ENCODE results near the gene ARHGAP29. TPM values are rescaled to one million over a fixed set of nuclear protein-coding genes. Genes with fewer than 3 reads are reported as not detected.
A peak's percentile ranks its signal among the peaks of the same experiment; 100 is the strongest.

ARHGAP29 gene
- total and polyA plus RNA-seq, 2 experiments from 2014 or later: 4.6 to 6.9 TPM

GRCh38 chr1:94199398-94199797, 38.0 kb downstream of the ARHGAP29 start:
- no peaks in the 10 kb centered on the region for H3K9me3 Mint-ChIP-seq
- DNase-seq (ENCODE audit: low spot score) (peak; percentile 2), ATAC-seq (peak; percentile 77)
- Histone ChIP-seq H3K4me1 (ENCODE audit: insufficient read depth) (0 out of 2 replicates have a peak, but pooled peaks cover 4% of the 10 kb centered on the region), H3K9me2 (ENCODE audit: insufficient read depth) (no peaks in the 10 kb centered on the region), H3K79me2 (replicated peaks; ENCODE audit: insufficient read depth) (no peaks in the 10 kb centered on the region), H3K36me3 (ENCODE audit: insufficient read depth) (no peaks in the 10 kb centered on the region), H3F3A (replicated peaks; ENCODE audit: low read depth) (no peaks in the 10 kb centered on the region), H3K27ac (ENCODE audit: low read depth) (no peak overlapping the region), H3K4me2 (no peak overlapping the region), H3K27me3 (ENCODE audit: insufficient read depth) (no peaks in the 10 kb centered on the region), H4K20me1 (replicated peaks; ENCODE audit: insufficient read depth) (no peaks in the 10 kb centered on the region), H2AFZ (no peak overlapping the region), H3K4me3 (no peak overlapping the region)
- H3K27me3 Mint-ChIP-seq (ENCODE audit: insufficient read depth, low read depth, poor library complexity): no peaks in the 10 kb centered on the region
- H3K27ac Mint-ChIP-seq: no peak overlapping the region
- H3K4me3 Mint-ChIP-seq: no peak overlapping the region
- no peaks in the 10 kb centered on the region for H3K36me3 Mint-ChIP-seq (ENCODE audit: low read depth)
- peaks cover 8% of the 10 kb centered on the region; the same call in 2 of the 3 replicates for H3K4me1 Mint-ChIP-seq
- TF ChIP-seq POLR2AphosphoS5 (IDR thresholded peaks at IDR 0.05; ENCODE audit: low read depth) (no peak), NANOG (IDR thresholded peaks at IDR 0.05; ENCODE audit: borderline replicate concordance) (no peak), EZH2phosphoT487 (IDR thresholded peaks at IDR 0.05; ENCODE audit: unreplicated experiment) (no peak), ZNF114 (CRISPR knock-in tag; IDR thresholded peaks at IDR 0.05) (no peak), CREB1 (CRISPR knock-in tag; IDR thresholded peaks at IDR 0.05; ENCODE audit: low read depth) (no peak), REST (IDR thresholded peaks at IDR 0.05; ENCODE audit: unreplicated experiment) (no peak), CTCF (conservative IDR thresholded peaks at IDR 0.05; ENCODE audit: low read depth in 2 of 2) (no peak), ZNF331 (CRISPR knock-in tag; IDR thresholded peaks at IDR 0.05; ENCODE audit: low read depth) (no peak), JUNB (IDR thresholded peaks at IDR 0.05; ENCODE audit: unreplicated experiment) (no peak), STAT1 (IDR thresholded peaks at IDR 0.05; ENCODE audit: unreplicated experiment) (no peak), EZH2 (IDR thresholded peaks at IDR 0.05; ENCODE audit: low read depth, unreplicated experiment) (no peak)
- TF ChIP-seq, protein P1, sequence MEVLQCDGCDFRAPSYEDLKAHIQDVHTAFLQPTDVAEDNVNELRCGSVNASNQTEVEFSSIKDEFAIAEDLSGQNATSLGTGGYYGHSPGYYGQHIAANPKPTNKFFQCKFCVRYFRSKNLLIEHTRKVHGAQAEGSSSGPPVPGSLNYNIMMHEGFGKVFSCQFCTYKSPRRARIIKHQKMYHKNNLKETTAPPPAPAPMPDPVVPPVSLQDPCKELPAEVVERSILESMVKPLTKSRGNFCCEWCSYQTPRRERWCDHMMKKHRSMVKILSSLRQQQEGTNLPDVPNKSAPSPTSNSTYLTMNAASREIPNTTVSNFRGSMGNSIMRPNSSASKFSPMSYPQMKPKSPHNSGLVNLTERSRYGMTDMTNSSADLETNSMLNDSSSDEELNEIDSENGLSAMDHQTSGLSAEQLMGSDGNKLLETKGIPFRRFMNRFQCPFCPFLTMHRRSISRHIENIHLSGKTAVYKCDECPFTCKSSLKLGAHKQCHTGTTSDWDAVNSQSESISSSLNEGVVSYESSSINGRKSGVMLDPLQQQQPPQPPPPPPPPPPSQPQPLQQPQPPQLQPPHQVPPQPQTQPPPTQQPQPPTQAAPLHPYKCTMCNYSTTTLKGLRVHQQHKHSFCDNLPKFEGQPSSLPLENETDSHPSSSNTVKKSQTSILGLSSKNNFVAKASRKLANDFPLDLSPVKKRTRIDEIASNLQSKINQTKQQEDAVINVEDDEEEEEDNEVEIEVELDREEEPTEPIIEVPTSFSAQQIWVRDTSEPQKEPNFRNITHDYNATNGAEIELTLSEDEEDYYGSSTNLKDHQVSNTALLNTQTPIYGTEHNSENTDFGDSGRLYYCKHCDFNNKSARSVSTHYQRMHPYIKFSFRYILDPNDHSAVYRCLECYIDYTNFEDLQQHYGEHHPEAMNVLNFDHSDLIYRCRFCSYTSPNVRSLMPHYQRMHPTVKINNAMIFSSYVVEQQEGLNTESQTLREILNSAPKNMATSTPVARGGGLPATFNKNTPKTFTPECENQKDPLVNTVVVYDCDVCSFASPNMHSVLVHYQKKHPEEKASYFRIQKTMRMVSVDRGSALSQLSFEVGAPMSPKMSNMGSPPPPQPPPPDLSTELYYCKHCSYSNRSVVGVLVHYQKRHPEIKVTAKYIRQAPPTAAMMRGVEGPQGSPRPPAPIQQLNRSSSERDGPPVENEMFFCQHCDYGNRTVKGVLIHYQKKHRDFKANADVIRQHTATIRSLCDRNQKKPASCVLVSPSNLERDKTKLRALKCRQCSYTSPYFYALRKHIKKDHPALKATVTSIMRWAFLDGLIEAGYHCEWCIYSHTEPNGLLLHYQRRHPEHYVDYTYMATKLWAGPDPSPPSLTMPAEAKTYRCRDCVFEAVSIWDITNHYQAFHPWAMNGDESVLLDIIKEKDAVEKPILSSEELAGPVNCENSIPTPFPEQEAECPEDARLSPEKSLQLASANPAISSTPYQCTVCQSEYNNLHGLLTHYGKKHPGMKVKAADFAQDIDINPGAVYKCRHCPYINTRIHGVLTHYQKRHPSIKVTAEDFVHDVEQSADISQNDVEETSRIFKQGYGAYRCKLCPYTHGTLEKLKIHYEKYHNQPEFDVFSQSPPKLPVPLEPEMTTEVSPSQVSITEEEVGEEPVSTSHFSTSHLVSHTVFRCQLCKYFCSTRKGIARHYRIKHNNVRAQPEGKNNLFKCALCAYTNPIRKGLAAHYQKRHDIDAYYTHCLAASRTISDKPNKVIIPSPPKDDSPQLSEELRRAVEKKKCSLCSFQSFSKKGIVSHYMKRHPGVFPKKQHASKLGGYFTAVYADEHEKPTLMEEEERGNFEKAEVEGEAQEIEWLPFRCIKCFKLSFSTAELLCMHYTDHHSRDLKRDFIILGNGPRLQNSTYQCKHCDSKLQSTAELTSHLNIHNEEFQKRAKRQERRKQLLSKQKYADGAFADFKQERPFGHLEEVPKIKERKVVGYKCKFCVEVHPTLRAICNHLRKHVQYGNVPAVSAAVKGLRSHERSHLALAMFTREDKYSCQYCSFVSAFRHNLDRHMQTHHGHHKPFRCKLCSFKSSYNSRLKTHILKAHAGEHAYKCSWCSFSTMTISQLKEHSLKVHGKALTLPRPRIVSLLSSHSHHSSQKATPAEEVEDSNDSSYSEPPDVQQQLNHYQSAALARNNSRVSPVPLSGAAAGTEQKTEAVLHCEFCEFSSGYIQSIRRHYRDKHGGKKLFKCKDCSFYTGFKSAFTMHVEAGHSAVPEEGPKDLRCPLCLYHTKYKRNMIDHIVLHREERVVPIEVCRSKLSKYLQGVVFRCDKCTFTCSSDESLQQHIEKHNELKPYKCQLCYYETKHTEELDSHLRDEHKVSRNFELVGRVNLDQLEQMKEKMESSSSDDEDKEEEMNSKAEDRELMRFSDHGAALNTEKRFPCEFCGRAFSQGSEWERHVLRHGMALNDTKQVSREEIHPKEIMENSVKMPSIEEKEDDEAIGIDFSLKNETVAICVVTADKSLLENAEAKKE (CRISPR knock-in tag; IDR thresholded peaks at IDR 0.05): no peak
- TF ChIP-seq, protein P2, sequence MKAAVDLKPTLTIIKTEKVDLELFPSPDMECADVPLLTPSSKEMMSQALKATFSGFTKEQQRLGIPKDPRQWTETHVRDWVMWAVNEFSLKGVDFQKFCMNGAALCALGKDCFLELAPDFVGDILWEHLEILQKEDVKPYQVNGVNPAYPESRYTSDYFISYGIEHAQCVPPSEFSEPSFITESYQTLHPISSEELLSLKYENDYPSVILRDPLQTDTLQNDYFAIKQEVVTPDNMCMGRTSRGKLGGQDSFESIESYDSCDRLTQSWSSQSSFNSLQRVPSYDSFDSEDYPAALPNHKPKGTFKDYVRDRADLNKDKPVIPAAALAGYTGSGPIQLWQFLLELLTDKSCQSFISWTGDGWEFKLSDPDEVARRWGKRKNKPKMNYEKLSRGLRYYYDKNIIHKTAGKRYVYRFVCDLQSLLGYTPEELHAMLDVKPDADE (IDR thresholded peaks at IDR 0.05): no peak

Measured in GM23338 (cell line).